Measurements from ENCODE around the gene PGGHG. TPM values are rescaled to one million over a fixed set of nuclear protein-coding genes. Genes with fewer than 3 reads are reported as not detected.

Gene PGGHG
- total and polyA plus RNA-seq, 2 of the 13 experiments (the other 11 are each of a cell fraction or from before 2014, with no cell fraction given): 5.9 to 14.8 TPM

GRCh38 chr11:335779-336658 lies 47.1 kb downstream of the PGGHG start:
- peak; percentile 35; the same call in 2 of the 3 replicates for ATAC-seq
- peak overlapping the region; percentile 91 for H2AFZ ChIP-seq (ENCODE audit: low read length)
- H3K79me2 ChIP-seq (ENCODE audit: insufficient read depth, low read length): no peaks in the 10 kb centered on the region
- H3K27me3 ChIP-seq (ENCODE audit: control insufficient read depth in 1 of 2, insufficient read depth in 2 of 2, low read length in 2 of 2): peaks cover 0 to 13% of the 10 kb centered on the region in 2 experiments; a peak in 3 of 5 replicates
- H3K4me3 ChIP-seq (replicated peaks in 1 of 3; ENCODE audit: insufficient read depth in 1 of 3, low read depth in 2 of 3, low read length in 3 of 3): peak overlapping the region in 1 of 3 experiments; percentile 34; a peak in 2 of 6 replicates
- no peak for FAIRE-seq
- in situ Hi-C loops (cut with HindIII; ENCODE audit: extremely low pct_ligation_motif_present, low pct_unique_long_range_greater_than_20kb) (no loop called here), intact Hi-C loops (cut with micrococcal nuclease; ENCODE audit: unreplicated experiment) (no loop called here)
- DNase-seq (ENCODE audit: low spot score): no peak
- H3K4me2 ChIP-seq (ENCODE audit: low read depth, low read length): peak overlapping the region; percentile 68
- ChIA-PET POLR2A (interaction anchor here (1.7 to 3.0 kb wide), 3 partner anchors 9 to 20 kb away, joined by 6 to 8 read pairs (median 8); no protein-coding TSS in a partner anchor), CTCF (ENCODE audit: low intra/inter-chr PET ratio, low total read pairs) (no interaction called here)
- WGBS (ENCODE audit: low lambda C conversion rate): 7% methylated on average over 13 of the region's 15 CpGs
- no peaks in the 10 kb centered on the region for H4K20me1 ChIP-seq (ENCODE audit: insufficient read depth, low read length)
- H3K27ac ChIP-seq (ENCODE audit: extremely low read length, insufficient read depth, low read length): no peak overlapping the region
- peaks cover 23% of the 10 kb centered on the region for H3K4me1 ChIP-seq (ENCODE audit: insufficient read depth, low read length)
- peak overlapping the region; percentile 50; the same call in 1 of the 2 replicates for H3K9ac ChIP-seq (ENCODE audit: insufficient read depth, low read depth, low read length)
- H3K9me3 ChIP-seq (ENCODE audit: low read length): no peaks in the 10 kb centered on the region
- BruUV-seq (replicated peaks): no TSS peak
- no peaks in the 10 kb centered on the region for H3K36me3 ChIP-seq (replicated peaks in 1 of 2; ENCODE audit: control insufficient read depth in 1 of 2, insufficient read depth in 2 of 2, low read length in 2 of 2)
- TF ChIP-seq GTF2F1 (IDR thresholded peaks at IDR 0.05; ENCODE audit: low read length) (no peak), ZFP36L2 (CRISPR knock-in tag; IDR thresholded peaks at IDR 0.05) (no peak), HNRNPUL1 (IDR thresholded peaks at IDR 0.05; ENCODE audit: low read depth, low read length) (no peak), SRF (IDR thresholded peaks at IDR 0.05; ENCODE audit: low read depth, low read length) (no peak), HMG20B (CRISPR knock-in tag; conservative IDR thresholded peaks at IDR 0.05) (no peak), ZNF781 (CRISPR knock-in tag; IDR thresholded peaks at IDR 0.05; ENCODE audit: borderline replicate concordance, not compliant biosample characterization) (no peak), ZNF614 (CRISPR knock-in tag; IDR thresholded peaks at IDR 0.05; ENCODE audit: borderline replicate concordance) (no peak), ARID4A (CRISPR knock-in tag; IDR thresholded peaks at IDR 0.05; ENCODE audit: borderline replicate concordance) (no peak), BCL6 (CRISPR knock-in tag; IDR thresholded peaks at IDR 0.05) (no peak), ZNF878 (CRISPR knock-in tag; IDR thresholded peaks at IDR 0.05) (no peak), NFATC3 (CRISPR knock-in tag; IDR thresholded peaks at IDR 0.05) (no peak), ZNF816 (CRISPR knock-in tag; IDR thresholded peaks at IDR 0.05; ENCODE audit: borderline replicate concordance) (no peak), JDP2 (CRISPR knock-in tag; IDR thresholded peaks at IDR 0.05; ENCODE audit: borderline replicate concordance) (no peak), GPN1 (CRISPR knock-in tag; IDR thresholded peaks at IDR 0.05; ENCODE audit: borderline replicate concordance) (no peak)
- TF ChIP-seq, protein P1, sequence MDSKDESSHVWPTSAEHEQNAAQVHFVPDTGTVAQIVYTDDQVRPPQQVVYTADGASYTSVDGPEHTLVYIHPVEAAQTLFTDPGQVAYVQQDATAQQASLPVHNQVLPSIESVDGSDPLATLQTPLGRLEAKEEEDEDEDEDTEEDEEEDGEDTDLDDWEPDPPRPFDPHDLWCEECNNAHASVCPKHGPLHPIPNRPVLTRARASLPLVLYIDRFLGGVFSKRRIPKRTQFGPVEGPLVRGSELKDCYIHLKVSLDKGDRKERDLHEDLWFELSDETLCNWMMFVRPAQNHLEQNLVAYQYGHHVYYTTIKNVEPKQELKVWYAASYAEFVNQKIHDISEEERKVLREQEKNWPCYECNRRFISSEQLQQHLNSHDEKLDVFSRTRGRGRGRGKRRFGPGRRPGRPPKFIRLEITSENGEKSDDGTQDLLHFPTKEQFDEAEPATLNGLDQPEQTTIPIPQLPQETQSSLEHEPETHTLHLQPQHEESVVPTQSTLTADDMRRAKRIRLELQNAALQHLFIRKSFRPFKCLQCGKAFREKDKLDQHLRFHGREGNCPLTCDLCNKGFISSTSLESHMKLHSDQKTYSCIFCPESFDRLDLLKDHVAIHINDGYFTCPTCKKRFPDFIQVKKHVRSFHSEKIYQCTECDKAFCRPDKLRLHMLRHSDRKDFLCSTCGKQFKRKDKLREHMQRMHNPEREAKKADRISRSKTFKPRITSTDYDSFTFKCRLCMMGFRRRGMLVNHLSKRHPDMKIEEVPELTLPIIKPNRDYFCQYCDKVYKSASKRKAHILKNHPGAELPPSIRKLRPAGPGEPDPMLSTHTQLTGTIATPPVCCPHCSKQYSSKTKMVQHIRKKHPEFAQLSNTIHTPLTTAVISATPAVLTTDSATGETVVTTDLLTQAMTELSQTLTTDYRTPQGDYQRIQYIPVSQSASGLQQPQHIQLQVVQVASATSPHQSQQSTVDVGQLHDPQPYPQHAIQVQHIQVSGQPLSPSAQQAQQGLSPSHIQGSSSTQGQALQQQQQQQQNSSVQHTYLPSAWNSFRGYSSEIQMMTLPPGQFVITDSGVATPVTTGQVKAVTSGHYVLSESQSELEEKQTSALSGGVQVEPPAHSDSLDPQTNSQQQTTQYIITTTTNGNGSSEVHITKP (CRISPR knock-in tag; IDR thresholded peaks at IDR 0.05; ENCODE audit: low read depth): no peak
